SK-MEL-5 (cell line): ENCODE measurements around the gene COLQ. TPM values are rescaled to one million over a fixed set of nuclear protein-coding genes. Genes with fewer than 3 reads are reported as not detected.
A peak's percentile ranks its signal among the peaks of the same experiment; 100 is the strongest.

ENCODE experiments used
- DNase-seq: peaks from one replicate; pipeline ENCODE4 v3.0.0-alpha.2; 2016; ENCODE audit warnings: low read depth, low spot score
- in situ Hi-C: cut with HindIII; loops from 2 replicates; pipeline ENCODE4 v1.10.0; 2016; ENCODE audit warnings: low sequenced_read_pairs, high pct_unique_total_duplicates, low pct_unique_long_range_greater_than_20kb
- total RNA-seq: library from RNA; depleted of rRNA; stranded (reverse); fragments of >200 nt; shearing (Covaris generic); gene quantifications from 2 replicates; pipeline ENCODE4 v1.2.3, GENCODE V29; 2014

The COLQ gene
- total RNA-seq, 1 experiment from 2014 or later: 0.08 TPM

DNA sequence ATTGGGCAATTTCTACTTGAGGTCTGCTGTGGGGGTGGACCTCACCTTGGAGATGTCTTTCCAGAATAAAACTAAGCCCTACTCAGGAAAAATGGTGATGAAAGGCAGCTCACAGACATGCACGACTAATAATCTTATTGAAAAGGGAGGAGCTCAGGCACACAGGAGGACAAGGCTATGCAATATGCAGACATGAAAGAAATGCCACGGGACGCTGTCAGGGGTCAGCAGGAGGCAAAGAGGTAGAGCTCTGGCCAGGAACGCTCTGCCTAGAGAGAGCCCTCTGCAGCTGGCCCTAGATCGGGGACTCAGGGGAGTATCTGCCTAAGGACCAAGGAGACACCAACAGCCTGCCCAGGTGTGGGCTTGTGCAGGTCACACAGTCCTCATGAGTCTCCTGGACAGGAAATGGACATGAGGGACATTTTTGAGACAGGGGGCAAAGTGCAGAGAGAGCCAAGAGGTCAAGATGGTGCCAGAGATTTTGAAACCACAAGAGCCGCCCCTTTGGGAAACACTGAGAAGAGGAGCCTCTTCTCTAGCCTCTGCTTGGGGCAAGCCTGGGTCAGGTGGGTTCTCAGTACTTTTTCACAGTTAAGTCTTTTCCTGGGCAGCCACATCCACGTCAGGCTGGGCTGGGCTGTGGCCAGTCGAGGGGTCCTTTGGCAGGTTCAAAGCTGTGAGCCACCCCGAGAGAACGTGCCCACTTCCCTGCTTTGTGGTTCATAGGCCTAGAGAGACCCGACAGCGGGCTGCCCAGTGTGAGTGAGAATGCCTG lies 70.9 kb downstream of the COLQ start:
- no peak for DNase-seq
- in situ Hi-C loops: no loop called here

DNA sequence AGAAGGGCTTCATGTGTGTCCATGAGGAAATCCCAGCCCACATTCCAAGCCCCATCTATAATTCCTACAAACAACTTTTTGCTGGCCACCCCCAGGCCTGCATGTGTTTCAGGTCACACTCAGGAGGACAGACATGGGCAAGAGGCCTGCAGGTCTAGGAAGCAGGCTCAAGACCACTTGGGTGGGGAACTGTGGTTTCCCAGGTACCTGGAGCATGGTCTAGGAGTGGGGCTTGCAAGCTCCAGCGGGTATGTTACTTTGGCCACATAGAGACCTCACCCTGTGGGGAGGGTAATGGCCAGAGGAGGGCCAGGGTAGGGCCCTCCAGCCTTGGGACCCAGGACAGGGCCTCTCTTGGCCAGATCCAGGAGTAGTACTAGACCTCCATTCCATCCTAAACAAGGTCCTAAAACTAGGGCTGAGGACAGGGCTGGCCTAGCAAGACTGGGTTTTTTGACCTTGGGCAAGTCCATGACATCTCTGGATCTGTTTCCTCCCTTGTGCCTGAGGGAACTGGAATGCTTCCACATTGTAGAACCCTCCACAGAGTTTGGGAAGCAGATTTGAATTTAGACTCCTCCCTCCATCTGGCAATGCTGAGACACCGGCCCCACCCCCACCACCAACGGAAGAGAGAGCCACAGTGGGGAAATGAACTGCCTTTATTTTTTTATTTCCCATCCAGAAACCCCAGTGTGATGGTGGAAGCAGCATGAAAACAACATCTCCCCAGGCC lies 71.8 kb downstream of the COLQ start:
- in situ Hi-C loops: no loop called here
- no peak for DNase-seq

DNA sequence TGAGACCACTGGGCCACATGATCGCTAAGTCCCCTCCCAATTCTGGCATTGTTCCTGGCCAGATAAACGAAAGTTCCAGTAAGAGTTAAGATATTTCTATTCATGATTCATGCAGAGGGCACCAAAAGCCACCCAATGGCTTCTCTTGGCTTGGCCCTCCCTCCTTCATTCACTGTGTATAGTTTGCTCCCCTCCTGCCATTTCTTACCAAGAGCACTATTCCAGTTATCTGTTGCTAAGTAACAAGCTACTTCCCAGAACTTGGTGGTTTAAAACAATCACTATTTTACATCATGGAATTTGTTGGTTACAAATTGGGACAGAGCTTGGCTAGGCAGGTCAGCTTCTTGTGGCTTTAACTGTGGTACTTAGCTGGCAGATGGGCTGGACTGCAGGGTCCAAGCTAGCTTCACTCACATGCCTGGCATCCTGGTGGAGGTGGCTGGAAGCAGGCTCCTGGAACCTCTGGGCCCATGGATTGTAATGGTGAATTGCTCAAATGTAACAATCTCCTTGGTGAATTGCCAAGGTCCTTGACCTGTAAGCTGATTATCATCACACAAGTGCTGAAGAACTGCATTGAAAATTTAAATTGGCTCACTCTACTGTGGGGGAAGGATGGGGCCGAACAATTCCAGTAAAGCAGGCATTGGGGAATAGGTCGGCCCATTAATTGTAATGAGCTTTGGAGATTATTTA lies 77.5 kb downstream of the COLQ start:
- in situ Hi-C loops: no loop called here
- DNase-seq: no peak

DNA sequence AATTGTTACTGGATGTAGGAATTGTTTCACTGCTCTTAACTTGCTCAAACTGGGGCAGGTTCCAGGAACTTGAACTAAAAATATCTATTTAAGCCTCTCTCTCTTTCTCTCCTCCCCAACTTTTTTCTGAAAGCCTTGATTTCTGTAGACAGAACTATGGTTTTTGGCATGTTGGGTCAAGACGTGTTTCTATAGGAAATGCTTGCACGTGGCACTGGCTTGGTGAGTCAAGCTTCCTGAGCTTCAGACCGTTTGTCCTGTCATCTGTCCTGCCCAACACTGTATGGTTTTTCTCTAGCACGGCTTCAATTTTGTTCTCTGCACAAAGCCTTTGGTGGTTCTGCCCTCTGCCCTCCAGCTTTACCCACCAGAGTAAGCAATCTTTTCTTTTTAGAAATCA lies 80.6 kb downstream of the COLQ start:
- DNase-seq: no peak
- in situ Hi-C loops: no loop called here

- in situ Hi-C loops: no loop called here
- no peak for DNase-seq
These were observed 82.0 kb downstream of the COLQ start for GRCh38 chr3:15439476-15439875.

GRCh38 chr3:15438983-15439382 lies 82.5 kb downstream of the COLQ start:
- in situ Hi-C loops: no loop called here
- no peak for DNase-seq

DNA sequence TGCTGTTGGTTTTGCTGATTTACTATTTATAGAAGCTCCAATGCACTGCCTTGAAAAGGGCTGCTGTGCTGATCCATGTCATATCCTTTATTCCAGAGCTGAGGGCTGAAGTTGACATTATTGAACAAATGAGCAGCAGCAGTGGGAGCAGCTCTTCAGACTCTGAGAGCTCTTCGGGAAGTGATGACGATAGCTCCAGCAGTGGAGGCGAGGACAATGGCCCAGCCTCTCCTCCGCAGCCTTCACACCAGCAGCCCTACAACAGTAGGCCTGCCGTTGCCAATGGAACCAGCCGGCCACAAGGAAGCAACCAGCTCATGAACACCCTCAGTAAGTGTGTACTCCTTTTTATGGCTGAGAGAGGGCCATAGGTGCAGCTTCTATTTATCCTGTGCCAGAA lies 85.3 kb downstream of the COLQ start:
- no peak for DNase-seq
- in situ Hi-C loops: no loop called here

DNA sequence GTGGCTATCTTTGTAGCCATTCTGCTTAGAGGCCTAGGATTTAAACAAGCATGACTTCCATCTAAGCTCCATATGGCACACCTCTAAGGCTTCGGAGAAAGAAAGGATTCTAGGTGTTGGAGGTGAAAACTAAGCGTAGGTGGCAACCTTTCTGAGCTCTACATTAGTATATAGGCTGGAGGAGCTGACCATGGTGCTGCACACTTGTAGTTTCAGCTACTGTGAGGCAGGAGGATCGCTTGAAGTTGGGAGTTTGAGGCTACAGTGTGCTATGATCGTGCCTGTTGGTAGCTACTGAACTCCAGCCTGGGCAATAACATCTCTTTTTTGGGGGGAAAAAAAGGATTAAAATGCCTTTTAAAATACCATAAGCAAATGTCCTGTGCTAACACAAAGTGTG lies 86.8 kb downstream of the COLQ start:
- in situ Hi-C loops: no loop called here
- no peak for DNase-seq

GRCh38 chr3:15433531-15433930 lies 88.0 kb downstream of the COLQ start:
- in situ Hi-C loops: no loop called here
- no peak for DNase-seq

DNA sequence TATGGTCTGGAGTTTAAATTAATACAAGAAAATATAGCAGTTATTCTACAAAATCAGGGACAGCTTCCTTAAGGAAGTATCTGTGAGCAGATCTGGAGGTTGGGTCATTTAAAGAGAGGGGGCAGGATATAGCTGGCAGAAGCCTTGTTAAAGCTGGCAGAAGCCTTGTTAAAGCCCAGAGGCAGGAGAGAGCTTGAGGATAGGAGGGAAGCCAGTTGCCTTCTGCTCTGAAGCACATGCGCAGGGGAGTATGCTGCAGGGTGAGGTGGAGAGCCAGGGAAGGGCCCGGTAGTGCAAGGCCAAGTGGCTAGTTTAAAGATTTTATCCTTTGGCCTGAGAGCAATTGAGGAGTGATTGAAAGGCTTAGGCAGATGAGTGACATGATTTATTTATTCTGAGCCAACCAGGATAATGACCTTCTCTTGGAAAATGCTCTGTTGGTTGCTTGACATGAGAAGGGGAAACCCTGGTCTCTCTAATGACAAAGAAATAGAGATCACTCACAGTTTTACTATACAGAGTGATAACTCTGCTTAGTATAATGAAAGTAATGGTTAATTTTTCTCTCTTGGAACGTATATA lies 90.2 kb downstream of the COLQ start:
- in situ Hi-C loops: no loop called here
- DNase-seq: no peak

DNA sequence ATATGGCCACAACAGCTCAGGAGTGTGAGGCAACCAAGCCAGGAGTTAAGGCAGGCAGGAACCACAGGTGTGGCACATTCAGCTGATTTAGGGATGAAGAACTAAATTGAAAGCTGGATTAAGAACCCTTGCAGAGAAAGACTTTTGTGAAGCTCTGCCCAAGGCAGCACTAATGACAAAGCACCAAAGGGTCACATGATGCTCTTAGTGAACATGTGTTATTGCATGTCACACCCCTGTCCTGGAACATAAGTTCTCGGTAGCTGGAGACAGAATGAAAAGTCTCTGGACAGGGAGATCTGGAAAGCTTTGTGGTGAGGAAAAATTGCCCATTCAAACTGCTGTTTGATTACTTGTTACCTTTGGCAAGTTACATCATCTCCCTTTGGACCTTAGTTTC lies 90.9 kb downstream of the COLQ start:
- DNase-seq: no peak
- in situ Hi-C loops: no loop called here

- in situ Hi-C loops: no loop called here
- no peak for DNase-seq
These were observed 92.4 kb downstream of the COLQ start for GRCh38 chr3:15429080-15429479.

- in situ Hi-C loops: no loop called here
- no peak for DNase-seq
These were observed 93.0 kb downstream of the COLQ start for GRCh38 chr3:15428539-15428938.

DNA sequence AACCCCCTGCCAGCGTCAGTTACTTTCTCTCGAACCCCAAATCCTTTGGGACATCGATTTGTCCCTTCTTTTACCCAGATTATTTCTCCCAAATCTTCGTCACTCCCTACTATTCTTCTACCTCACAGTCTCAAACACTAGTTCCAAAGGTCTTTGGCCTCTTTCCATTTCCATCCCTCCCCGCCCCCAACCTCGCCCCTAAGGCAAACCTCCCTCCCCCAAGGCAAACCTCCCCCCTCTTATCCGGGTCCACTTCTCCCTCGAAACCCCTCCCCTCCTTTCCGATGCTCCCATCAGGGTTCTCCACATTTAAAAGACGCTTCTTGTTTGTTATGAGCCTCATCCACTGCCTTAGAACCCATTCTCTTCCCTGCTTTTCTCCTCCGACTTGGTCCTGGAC lies 93.5 kb downstream of the COLQ start:
- no peak for DNase-seq
- in situ Hi-C loops: no loop called here

DNA sequence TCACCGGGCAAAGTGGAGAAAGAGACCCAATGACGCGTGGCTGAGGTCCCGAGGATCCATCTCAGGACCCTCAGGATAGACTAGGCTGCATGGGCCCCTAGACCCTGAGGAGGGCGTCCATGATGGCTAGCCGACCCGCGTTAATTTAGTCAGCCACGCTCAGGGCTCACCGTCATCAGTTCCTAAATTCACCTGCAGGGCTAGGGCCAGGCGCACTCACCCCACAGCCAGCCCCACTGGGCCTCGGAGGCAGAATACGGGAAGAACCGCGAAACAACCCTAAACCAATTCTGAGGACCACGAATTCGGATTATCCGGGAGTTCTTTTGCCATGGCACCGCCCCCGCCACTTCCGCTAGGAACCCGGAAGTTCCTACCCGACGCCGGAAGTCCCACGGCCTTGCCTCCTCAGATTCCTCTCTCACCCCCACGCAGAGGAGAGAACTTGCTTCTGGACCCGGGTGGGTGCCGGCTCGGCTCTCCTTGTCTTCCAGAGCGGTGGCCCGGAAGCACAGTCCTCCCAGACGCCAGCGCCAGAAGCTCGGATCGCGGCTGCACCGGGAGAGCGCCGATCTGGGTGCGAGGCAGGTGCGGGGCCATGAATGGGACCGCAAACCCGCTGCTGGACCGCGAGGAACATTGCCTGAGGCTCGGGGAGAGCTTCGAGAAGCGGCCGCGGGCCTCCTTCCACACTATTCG lies 94.2 kb downstream of the COLQ start, which contains the start of the genes EAF1 and METTL6:
Gene EAF1 (plus strand): TSS at position 417 of the 699 bp plus-strand sequence. CDS start 182 bp downstream, at position 599.
Gene METTL6 (minus strand): TSS at position 363 of the 699 bp plus-strand sequence. CDS start 1,033 bp downstream, outside the sequence.
- in situ Hi-C loops: no loop called here

GRCh38 chr3:15426579-15427118 lies 94.9 kb downstream of the COLQ start:
- in situ Hi-C loops: no loop called here
- DNase-seq: no peak

More for the DNA sequence above, 94.2 kb downstream of the COLQ start, which contains the start of the genes EAF1 and METTL6:
- DNase-seq: peak; percentile 78

DNA sequence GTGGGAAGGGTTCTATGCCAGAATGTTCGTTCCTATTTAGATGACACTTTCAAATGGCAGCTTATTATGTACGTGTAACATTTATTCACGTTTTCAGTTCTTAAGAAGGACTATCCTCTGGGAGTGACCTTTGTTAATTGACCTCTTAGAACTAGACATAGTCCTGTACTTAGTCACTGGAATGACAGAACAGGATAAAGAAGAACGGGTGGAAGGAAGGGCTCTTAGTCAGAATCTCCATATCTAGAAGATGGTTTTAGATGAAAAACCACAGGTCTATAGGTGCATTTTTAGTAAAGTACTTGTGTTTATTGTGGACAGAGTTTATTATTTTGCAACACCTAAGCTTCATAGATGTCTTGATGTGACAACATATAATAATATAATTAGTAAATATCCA lies 100.6 kb downstream of the COLQ start:
- DNase-seq: no peak
- in situ Hi-C loops: no loop called here
